AG04449 (cell line): Measurements from ENCODE around the gene MGLL.

Source experiments
- CTCF ChIA-PET: fragments of 350-600 bp; formaldehyde crosslinking; extraction: SDS; loops from one replicate; lab custom pipeline; 2021; ENCODE audit warnings: antibody characterized with exemption; lab: Yijun Ruan, JAX
- POLR2A ChIA-PET: fragments of 400-600, 350-600 bp; formaldehyde crosslinking; extraction: SDS; loops from one replicate; lab custom pipeline; 2020; ENCODE audit warnings: antibody characterized with exemption, inconsistent platforms; lab: Yijun Ruan, JAX
- DNase-seq: peaks from one replicate; pipeline ENCODE4 v3.0.0-alpha.2; 2010; ENCODE audit warnings: low read depth, low spot score
- H3K4me3 ChIP-seq: 2 replicates; pipeline ENCODE4 v1.5.1; 2011; ENCODE audit warnings: low read depth, mild to moderate bottlenecking, control low read depth, low read length
- TF ChIP-seq, protein P1 (sequence below): IDR thresholded peaks from one replicate; pipeline ENCODE4 v1.5.1; 2011; ENCODE audit warnings: mild to moderate bottlenecking, moderate library complexity, low read length, control low read depth, inconsistent platforms; ENCODE audit not compliant: insufficient read depth; ENCODE audit errors: missing control alignments

Gene MGLL

GRCh38 chr3:127765735-127766134, 56.6 kb downstream of the MGLL start:
- TF ChIP-seq, protein P1, sequence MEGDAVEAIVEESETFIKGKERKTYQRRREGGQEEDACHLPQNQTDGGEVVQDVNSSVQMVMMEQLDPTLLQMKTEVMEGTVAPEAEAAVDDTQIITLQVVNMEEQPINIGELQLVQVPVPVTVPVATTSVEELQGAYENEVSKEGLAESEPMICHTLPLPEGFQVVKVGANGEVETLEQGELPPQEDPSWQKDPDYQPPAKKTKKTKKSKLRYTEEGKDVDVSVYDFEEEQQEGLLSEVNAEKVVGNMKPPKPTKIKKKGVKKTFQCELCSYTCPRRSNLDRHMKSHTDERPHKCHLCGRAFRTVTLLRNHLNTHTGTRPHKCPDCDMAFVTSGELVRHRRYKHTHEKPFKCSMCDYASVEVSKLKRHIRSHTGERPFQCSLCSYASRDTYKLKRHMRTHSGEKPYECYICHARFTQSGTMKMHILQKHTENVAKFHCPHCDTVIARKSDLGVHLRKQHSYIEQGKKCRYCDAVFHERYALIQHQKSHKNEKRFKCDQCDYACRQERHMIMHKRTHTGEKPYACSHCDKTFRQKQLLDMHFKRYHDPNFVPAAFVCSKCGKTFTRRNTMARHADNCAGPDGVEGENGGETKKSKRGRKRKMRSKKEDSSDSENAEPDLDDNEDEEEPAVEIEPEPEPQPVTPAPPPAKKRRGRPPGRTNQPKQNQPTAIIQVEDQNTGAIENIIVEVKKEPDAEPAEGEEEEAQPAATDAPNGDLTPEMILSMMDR, result no peak
- no peak overlapping the region for H3K4me3 ChIP-seq
- ChIA-PET POLR2A (interaction anchor here (0.7 kb wide), 1 partner anchor 17 kb away, joined by 3 read pairs; no protein-coding TSS in a partner anchor), CTCF (interaction anchor here (1.5 to 3.9 kb wide), 4 partner anchors 16 to 70 kb away, joined by 3 to 15 read pairs (median 4); no protein-coding TSS in a partner anchor)
- DNase-seq, result no peak

GRCh38 chr3:127764841-127765362, 57.4 kb downstream of the MGLL start:
- POLR2A ChIA-PET, result no interaction called here

DNA sequence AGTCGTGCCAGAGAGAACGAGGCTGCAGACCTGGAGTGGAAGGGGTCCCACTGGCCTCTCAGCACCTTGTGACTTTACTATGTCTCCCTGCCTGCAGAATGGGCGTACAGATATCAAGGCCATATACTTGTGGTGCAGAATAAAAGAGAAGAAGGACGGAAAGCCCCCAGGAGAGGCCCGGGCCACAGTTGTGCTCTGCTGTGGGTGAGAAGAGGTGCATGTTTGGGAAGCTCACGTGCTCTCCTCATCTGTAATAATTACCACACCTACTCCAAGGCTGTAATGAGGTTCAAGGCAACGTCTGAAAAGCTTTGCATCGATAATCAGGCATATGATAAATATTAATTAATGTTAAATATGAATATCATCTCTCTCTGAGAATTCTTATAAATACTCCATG, 58.0 kb downstream of the MGLL start:
- H3K4me3 ChIP-seq, result no peak overlapping the region

More at GRCh38 chr3:127764841-127765362, 57.4 kb downstream of the MGLL start:
- CTCF ChIA-PET, result interaction anchor here (0.9 to 3.9 kb wide), 8 partner anchors 11 to 75 kb away, joined by 3 to 15 read pairs (median 4); no protein-coding TSS in a partner anchor
- no peak overlapping the region for H3K4me3 ChIP-seq
- DNase-seq, result no peak
- TF ChIP-seq, protein P1, result no peak

GRCh38 chr3:127763816-127764215, 58.5 kb downstream of the MGLL start:
- DNase-seq, result no peak
- TF ChIP-seq, protein P1, result no peak
- ChIA-PET POLR2A (no interaction called here), CTCF (interaction anchor here (0.9 to 2.1 kb wide), 8 partner anchors 10 to 111 kb away, joined by 3 to 7 read pairs (median 5); no protein-coding TSS in a partner anchor)
- H3K4me3 ChIP-seq, result no peak overlapping the region

More for the DNA sequence above, 58.0 kb downstream of the MGLL start:
- DNase-seq, result no peak
- ChIA-PET CTCF (interaction anchor here (0.9 to 2.1 kb wide), 8 partner anchors 11 to 112 kb away, joined by 3 to 6 read pairs (median 4); no protein-coding TSS in a partner anchor), POLR2A (no interaction called here)
- TF ChIP-seq, protein P1, result no peak

- H3K4me3 ChIP-seq, result no peak overlapping the region
- ChIA-PET CTCF (interaction anchor here (1.4 to 2.1 kb wide), 5 partner anchors 10 to 111 kb away, joined by 5 to 7 read pairs (median 6); no protein-coding TSS in a partner anchor), POLR2A (no interaction called here)
- TF ChIP-seq, protein P1, result no peak
- DNase-seq, result no peak
Measured at GRCh38 chr3:127763337-127763736, 59.0 kb downstream of the MGLL start.

DNA sequence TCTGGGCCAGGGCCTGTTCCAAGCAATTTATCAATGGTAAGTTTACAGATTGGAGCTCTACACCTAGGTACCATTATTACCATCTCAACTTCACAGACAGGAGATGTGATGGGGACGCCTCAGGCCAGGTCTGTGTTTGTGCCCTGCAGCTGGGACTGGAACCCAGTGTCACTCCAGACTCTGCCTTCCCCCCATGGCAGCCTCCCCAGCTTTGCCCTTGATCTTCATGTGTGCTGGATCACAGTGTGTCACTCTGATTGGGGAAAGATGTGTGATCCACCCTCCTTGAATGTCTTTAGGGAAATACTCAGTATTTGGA, 59.6 kb downstream of the MGLL start:
- ChIA-PET POLR2A (no interaction called here), CTCF (interaction anchor here (0.9 to 2.6 kb wide), 9 partner anchors 9 to 110 kb away, joined by 3 to 8 read pairs (median 5); no protein-coding TSS in a partner anchor)
- H3K4me3 ChIP-seq, result no peak overlapping the region
- TF ChIP-seq, protein P1, result no peak
- DNase-seq, result no peak
